ENCODE results near the gene NEO1.
"Not testable (repeated sequence)": the region's sequence is repeated elsewhere in the genome, so short reads cannot be mapped to it uniquely, and the experiment has no call there.

Gene NEO1

DNA sequence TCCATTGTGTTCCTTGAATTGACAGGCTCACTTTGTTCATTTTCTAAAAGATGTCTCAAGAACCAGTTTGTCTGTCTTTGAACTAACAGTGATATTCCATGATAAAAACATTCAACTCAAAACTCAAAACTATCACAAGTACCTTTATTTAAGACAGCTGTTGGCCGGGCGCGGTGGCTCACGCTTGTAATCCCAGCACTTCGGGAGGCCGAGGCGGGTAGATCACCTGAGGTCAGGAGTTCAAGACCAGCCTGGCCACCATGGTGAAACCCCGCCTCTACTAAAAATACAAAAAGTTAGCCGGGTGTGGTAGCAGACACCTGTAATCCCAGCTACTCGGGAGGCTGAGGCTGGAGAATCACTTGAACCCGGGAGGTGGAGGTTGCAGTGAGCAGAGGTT lies 248.0 kb downstream of the NEO1 start:
- in situ Hi-C loops (cut with MboI; ENCODE audit: low sequenced_read_pairs) = not testable (repeated sequence)

DNA sequence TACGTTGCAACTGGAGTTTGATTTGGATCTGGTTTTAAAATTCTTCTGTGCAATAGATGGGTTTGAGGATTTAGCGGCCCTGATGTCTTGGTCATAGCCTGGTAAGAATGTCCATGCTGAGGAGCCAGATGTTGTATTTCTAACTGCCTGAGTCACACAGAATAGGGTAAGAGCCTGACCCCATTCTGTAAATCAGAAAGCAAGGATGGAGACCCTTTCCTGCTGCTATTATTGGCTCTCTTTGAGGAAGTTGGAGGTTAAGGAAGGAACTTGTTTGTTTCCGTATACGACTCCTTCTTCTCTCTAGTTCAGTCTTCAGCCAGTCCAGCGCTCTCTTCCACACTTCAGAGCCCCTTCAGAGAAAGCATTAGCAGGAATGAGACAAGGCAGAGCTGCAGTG lies 251.4 kb downstream of the NEO1 start:
- in situ Hi-C loops (cut with MboI; ENCODE audit: low sequenced_read_pairs) = no loop called here

DNA sequence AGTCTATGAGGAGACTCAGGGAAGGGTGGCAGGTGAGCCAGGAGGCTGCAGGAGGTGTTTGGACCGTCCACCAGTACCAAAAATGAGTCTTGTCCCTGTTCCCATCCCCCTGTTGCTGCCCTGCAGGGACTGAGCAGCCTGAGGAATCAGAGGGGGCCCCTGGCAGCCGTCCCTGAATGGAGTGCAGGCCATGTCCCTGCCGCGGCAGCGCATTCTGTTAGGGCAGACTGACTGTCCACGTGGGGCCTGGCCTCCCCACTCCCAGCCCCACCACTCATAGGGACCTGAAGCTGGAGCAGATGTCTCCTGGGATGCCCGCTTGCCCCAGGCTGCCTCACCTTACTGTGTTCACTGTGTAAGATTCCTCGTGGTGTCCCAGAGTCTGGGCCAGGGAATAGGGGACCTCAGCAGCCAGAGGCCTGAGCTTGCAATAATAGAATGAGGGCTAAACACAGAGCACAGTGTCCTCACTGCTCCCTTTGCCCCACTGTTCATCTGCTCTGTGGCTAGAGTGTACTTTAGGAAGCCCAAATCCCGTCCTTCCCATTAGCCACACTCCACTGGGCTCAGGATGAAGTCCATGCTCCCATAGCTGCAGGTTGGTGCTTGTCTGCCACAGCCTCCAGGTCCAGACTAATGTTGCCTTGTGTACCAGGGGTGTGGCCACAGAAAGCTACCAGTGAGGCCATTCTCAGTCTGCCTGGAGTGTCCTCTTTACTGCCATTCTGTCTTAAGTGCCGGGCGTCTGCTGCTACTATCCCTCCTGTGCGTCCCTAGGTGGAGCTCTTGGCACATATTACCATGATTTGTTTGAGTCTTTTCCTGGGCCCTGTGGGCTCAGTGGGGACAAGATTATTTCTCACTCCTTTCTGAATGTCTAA lies 253.3 kb downstream of the NEO1 start:
- in situ Hi-C loops (cut with MboI; ENCODE audit: low sequenced_read_pairs) = no loop called here

DNA sequence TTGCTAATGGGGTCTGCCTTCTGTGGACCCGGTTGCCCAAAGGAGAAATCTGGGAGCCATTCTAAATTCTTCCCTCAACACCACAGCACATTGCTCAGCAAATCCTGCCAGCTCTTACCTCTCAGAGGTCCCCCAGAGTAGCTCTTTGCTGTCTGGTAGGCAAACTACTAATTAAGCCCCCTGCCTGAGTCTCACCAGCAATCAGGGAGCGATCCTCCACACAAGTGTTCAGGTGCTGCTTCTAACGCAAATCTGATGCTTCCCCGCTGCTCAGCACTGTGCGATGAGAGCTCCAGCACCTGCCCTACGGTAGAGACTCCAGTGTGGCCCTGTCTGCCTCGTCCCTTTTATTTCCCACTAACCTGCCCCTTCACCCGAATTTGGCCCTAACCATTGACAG lies 256.0 kb downstream of the NEO1 start:
- in situ Hi-C loops (cut with MboI; ENCODE audit: low sequenced_read_pairs) = no loop called here

DNA sequence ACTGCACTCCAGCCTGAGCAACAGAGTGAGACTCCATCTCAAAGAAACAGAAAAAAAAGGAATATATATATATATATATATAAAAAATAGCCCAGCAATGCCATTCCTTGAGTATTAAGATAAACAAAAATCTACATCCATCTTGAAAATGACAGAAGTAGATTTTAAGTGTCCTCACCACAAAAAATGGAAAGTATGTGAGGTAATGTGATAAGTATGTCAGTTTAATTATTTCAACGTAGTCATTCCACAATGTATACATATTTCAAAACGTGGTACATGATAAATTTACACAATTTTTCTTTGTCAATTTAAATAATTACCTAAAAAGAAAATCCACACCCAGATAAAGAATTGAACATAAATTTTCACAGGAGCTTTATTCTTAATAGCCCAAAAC lies 261.6 kb downstream of the NEO1 start:
- in situ Hi-C loops (cut with MboI; ENCODE audit: low sequenced_read_pairs) = no loop called here

DNA sequence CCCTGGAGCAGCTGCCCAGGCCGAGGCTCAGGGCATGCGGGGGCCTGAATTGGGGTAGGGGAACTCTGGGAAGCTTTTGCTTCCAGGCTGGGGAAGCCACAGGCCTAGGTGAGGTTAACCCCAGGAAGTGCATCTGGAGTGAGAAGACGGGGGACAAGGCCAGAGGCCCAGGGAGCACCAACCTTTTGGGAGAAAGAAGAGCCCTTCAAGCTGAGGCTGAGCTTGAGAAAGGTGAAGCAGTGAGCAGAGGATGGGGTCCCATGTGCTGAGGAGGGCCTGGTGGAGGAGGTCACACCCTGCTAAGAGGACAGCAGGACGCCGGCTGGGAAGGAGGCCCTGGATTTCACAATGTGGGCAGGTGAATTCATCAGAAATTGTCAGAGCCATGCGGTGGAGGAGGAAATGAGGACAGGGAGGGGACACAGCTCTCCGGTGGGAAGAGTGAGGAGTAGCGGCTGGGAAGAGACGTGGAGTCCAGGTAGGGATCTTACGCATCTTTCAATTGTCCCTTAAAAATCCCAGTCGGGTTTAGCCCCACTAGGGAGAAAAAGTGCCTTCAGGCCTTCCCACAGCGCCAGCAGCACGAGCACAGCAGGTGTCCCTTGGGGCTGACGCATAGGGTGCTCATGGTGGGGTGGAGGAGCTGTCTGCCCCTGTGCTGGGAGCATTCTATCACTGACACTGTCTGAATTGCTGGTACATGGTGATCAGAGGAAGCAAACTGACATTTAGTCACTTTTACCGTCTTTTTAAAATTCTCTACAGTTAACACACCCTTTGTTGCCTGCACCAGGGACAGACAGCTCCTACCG lies 265.6 kb downstream of the NEO1 start:
- in situ Hi-C loops (cut with MboI; ENCODE audit: low sequenced_read_pairs) = no loop called here

DNA sequence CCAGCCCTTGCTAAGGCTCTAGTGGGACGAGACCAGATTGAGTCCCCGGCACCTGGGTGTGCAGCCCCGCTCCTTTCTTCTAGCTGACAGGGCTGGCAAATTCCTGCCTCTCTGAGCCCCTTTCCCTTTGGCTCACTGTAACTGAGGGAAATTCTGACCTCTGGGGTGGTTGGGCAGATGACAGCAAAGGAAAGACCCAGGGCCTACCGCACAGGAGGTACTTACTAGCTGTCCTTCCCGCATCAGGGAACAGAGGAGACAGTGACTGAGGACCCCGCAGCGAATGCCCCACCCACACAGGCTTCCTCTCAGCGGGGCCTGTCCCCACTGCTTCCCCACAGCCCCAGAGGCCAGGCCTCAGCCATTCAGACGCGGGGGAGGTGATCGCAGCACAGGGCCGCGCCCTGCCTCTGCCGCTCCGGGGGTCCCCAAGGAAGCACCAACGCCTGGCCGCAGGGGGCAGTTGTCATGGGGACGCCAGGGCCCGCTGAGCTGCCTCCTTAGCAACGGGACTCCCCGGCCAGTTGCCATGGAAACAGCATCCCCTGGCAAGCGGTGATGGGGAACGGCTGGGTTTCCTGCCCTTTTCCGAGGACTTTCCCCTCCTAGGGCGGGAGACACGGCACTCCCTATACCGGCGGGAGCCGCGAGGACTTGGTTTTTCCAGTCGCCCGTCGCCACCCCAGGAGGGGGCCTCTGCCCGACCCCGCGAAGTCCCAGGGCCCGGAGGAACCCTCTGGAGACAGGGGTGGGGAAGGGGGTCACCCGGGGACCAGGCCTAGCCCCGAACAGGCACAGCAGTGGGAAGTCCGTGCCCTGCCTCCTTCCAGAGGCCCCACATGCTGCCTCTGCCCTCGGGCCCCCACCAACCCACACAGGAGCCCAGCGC lies 266.4 kb downstream of the NEO1 start:
- in situ Hi-C loops (cut with MboI; ENCODE audit: low sequenced_read_pairs) = no loop called here

DNA sequence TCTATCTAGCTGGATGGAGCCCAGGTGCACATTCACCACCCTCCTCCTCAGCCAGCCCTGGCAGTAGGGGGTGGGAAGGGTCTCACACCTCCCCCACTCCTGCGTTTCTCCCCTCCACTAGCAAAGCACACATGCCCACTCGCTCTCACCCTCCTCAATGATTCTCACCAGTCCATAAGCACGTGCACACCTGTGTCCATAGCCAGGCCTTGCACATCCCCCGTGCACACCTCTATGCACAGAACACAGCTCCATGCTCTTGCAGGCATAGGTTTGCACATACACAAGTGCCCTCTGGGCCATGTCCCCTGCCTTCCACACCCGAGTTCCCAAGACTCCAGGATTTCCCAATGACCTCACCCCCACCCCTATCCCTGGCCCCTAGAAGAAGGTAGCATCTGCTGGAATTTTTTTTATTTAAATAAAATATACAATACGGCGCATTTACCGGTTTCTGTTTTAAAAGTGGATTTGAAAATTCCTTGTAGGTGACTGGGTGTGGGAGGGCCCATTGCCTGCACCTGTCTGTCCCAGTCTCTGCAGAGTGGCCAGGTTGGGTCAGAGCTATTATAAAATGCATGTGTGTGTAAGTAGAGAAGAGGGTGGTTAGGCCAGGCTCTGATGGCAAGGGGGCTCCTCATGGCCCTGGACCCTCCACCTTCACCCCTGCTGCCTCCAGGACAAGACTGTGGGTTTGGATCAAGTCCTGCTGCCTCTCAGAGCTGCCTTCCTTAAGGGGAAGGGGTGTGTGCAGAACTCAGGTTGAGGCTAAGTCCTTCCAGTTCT lies 267.4 kb downstream of the NEO1 start:
- in situ Hi-C loops (cut with MboI; ENCODE audit: low sequenced_read_pairs) = no loop called here

DNA sequence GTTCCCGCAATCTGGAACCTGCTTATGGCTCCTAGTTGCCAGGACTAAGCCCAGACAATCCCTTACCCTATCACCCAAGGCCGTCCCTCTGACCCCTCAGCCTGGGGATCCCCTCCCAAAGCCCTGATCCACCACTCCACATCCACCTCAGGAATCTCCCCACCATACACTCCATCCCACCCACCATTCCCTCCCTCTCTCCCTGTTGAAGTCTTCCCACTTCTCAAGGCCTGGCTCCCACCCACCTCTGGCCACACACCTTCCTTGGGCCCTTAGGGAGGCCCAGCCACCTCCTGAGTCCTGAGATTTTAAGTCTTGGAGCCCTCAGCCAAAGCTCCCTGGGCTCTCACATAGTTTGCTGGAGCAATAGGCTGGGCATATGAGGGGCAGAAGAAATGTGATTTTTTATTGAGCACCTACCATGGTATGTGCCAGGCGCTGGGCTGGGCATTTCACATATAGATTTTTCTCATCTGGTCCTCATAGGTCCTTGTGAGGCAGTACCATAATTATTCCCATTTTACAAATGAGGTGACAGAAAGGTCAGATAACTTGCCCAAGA lies 268.4 kb downstream of the NEO1 start:
- in situ Hi-C loops (cut with MboI; ENCODE audit: low sequenced_read_pairs) = no loop called here

DNA sequence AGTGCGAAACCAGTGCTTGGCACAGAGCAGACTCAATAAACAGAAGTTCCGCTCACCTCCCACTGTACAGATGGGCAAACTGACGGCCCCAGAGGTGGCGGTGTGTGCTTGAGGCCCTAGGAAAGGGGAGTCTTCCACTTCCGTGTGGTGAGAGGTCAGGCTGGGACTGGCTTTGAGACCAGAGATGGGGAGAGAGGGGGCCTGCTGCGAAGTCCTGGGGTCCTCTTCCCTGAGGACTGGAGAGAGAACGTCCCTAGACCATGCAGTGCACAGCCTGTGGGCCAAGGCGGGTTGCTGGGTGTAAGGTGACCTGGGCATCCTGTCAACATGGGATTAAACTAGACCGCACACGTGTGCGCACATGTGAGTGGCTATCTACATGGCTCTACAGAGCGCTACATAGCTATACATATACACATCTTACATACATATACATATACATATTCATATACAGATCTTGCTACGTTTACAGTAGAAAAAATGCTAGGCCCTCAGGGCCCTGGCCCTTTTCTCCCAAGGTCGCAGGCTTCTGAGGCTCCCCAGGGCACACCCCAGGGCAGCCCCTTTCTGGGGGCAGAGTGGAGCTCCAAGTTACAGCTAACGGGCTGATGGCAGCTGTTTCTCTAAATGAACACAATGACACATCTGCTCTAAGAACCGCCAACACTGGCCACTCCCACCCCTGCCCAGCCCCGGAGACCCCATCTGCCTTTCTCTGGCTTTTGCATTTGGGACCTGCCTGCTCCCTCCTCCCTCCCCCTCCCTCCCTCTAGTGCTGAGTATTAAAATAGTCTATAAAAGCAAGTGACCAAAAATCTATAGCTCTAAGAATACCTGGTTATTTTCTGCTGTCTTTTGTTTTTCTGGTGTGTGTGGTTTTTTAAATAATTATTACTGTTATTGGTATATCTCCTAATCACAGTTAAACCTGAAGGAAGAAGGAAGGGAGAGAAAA lies 269.5 kb downstream of the NEO1 start:
- in situ Hi-C loops (cut with MboI; ENCODE audit: low sequenced_read_pairs) = no loop called here

DNA sequence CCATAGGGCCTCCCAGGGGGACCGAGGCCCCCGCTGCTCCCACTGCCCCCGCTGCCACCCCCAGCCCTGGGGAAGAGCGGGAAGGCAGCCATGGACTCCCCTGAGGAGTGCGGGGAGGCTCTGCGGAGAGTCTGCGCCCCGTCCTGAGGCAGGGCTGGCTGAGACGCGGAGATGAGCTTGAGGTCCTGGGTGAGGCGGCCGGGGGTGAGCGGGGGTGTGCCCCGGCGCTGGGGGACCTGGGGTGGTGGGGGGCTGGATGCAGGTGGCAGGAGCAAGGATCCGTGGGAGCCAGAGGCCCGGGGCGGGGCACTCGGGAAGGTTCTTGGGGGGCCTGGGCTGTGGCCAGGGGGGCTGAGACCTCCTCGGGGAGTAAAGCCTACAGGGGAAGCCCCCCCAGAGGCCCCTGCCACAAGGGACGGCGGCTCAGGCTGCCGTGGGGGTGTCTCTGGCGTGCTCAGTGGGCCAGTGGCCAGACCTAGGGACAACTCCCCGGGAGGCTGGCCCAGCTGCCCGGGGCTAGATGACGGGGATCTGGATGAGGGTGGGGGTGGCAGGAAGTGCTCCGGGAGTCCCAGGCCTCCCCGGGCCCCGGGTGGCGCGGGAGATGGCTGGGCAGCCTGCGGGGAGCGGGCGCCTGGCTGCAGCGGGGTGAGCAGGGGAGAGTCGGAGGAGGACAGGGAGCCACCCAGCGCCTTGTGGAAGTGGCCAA lies 270.6 kb downstream of the NEO1 start:
- in situ Hi-C loops (cut with MboI; ENCODE audit: low sequenced_read_pairs) = no loop called here

DNA sequence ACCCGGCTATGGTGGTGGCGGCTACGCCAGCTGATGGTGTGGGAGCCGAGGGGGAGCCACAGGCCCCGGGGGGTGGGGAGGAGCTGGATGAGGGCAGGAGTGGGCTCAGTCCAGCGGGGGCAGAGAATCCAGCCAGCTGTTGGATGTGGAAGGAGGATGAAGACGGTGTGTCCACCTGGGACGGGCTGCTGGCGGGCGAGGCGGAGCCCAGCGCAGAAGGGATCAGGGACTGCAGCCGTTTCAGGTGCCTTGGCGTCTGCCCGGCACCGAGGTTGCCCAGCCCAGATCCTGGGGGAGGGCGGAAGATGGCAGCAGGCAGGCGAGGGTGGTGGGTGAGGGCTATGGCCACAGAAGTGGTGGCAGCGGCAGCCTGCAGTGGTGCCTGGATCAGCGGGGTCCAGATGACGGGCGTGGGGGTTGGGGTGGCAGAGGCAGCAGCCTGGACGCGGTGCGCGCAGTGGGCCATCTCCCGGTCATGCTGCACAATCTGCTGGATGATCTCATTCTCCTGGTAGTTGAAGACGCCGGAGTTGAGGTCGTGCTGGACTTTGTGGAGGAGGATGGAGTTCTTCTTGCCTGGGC lies 271.2 kb downstream of the NEO1 start:
- in situ Hi-C loops (cut with MboI; ENCODE audit: low sequenced_read_pairs) = no loop called here

DNA sequence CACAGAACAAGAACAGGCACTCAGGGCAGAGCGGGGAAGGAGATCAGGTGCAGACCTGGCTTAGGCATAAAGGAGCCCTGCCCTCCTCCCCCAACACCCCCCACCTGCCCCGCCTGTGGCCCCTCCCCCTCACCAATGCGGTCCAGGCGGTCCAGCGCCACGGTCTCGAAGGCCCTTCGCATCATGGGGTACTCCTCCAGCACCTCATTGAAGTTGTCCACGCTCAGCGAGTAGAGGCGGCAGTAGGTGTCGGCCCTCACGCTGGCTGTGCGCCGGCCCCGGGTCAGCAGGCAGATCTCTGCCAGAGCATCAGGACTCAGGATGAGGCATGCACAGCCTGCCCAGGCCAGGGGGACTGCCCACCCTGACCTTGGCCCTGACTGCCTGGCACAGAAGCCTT lies 271.7 kb downstream of the NEO1 start:
- in situ Hi-C loops (cut with MboI; ENCODE audit: low sequenced_read_pairs) = no loop called here

DNA sequence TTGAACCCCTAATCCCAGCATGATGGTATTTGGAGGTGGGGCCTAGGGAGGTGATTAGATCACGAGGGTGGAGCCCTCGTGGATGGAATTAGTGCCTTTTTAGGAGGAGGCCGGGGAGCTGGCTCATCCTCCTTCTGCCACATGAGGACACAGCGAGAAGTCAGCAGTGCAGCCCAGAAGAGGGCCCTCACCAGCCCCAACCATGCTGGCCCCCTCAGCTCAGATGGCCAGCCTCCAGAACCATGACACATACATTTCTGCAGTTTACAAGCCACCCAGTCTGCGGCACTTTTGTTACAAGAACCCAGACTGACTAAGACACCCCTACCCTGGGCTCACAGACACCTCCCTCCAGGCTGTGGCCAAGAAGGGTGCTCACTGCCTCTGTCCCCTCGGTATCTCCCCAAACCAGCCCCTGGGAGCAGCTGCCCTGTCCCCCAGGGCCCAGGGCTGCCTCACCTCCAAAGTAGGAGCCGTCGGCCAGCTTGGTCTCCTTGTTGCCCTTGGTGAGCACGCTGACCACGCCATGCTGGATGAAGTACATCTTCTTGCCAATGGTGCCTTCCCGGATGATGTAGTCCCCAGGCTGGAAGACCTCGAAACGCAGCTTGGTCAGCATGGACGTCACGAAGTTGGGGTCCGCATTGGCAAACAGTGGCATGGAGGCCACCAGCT lies 272.4 kb downstream of the NEO1 start:
- in situ Hi-C loops (cut with MboI; ENCODE audit: low sequenced_read_pairs) = no loop called here

DNA sequence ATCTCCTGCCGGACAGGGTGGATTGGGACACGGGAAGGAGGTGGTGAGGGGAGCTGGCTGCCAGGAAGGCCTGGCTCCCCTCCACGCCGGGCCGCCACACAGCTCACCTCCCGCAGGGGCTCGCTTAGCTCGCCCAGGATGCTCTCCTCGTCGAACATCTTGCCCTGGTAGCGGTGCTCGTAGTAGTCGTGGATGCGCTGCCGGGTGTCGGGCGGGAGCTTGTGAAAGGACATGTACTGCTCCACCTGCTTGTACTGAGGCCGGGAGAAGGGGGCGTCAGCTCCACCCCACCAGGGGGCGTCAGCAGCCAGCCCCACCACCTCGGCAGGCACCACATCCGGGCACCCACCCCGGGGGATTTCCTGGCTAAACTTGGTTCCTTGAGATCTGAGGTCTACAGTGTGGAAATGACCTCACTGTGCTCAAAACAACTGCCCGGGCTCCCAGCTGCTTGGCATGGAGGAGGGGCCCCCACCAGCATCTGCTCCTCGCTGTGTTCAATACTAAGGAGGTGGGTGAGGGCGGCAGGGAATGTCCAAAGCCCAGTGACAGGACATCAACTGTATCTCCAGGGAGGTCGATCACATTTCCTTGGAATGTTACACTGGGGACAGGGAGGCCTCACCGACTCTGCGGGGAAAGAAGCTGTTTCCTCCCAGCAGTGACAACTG lies 273.1 kb downstream of the NEO1 start:
- in situ Hi-C loops (cut with MboI; ENCODE audit: low sequenced_read_pairs) = no loop called here

DNA sequence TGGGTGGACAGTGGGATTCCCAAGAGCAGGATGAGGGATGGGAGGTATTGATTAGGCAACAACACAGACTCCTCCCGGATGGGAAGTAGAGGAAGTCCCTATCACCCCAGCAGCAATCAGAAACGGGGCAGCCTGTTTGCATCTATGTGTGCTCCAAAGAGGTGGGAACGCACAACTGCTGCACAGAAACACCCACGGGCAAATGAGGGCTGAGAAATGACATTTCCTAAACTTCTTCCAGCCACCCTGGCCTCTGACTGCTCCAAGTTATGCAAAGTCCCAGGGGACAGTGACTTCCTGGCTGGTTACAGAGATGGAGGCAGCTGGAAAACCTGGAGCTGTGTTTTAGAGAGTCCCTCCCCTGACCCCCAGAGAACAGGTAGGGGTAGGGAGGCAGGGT lies 273.9 kb downstream of the NEO1 start:
- in situ Hi-C loops (cut with MboI; ENCODE audit: low sequenced_read_pairs) = no loop called here
